PFSK-1 (cell line): Measurements from ENCODE around the gene DNAAF3.

Experiments
- POLR2AphosphoS5 ChIP-seq: IDR thresholded peaks from 2 replicates; pipeline ENCODE4 v1.6.1; 2012; ENCODE audit warnings: low read depth, mild to moderate bottlenecking, control low read depth, low read length, moderate library complexity
- SIN3A ChIP-seq: IDR thresholded peaks from 2 replicates; pipeline ENCODE4 v1.6.1; 2012; ENCODE audit warnings: mild to moderate bottlenecking, low read length, moderate library complexity, borderline replicate concordance; ENCODE audit not compliant: insufficient read depth
- TAF1 ChIP-seq: IDR thresholded peaks from 2 replicates; pipeline ENCODE4 v1.6.1; 2012; ENCODE audit warnings: low read length, control low read depth, borderline replicate concordance; ENCODE audit not compliant: insufficient read depth

- no peak for TF ChIP-seq TAF1
- no peak for TF ChIP-seq SIN3A
- no peak for TF ChIP-seq POLR2AphosphoS5
These were observed 12.7 kb downstream of the DNAAF3 start for GRCh38 chr19:55153652-55154264.
